ENCODE results near the gene GANC. TPM values are rescaled to one million over a fixed set of nuclear protein-coding genes. Genes with fewer than 3 reads are reported as not detected.

Gene GANC
- total RNA-seq, 1 experiment from 2014 or later, result 15.8 TPM

DNA sequence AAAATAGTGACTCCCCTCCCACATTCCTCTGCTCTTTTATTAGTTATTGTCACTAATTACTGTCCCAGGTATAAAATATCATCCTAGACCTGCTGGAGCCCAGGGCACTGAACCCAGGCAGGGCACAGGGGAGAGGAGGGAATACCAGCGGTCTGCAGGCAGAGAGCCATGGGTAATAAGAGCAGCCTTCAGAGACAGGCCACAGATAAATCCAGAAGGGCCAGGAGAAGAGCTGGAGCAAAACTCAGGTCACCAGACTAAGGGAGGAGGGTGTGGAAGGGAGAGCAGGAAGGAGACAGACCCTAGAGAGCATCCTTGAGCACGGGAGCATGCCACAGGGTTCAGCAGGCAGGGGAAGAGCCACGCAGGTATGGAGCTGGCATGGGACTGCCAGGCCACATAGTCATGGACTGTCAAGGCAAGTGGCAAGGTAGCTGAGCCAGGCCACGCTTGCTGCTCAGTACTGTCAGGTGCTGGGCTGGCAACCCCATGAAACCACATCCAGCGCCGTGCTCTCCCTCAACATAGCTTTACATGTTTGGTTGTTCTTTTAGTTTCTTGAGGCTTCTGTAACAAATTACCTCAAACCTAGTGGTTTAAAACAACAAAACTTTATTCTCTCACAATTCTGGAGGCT, 70.7 kb downstream of the GANC start:
- Histone ChIP-seq H3K4me2 (ENCODE audit: insufficient read depth, insufficient read length, low read length) (no peak overlapping the region), H4K91ac (ENCODE audit: insufficient read length, low read depth, low read length) (no peak overlapping the region), H3K18ac (ENCODE audit: insufficient read length, low read depth, low read length) (no peak overlapping the region), H4K8ac (replicated peaks; ENCODE audit: insufficient read length, low read depth, low read length) (no peak overlapping the region), H3K4me1 (ENCODE audit: insufficient read depth, low read length) (no peaks in the 10 kb centered on the region), H4K5ac (ENCODE audit: insufficient read length, low read depth, low read length) (no peak overlapping the region), H3K4ac (ENCODE audit: low read depth, low read length) (no peak overlapping the region), H3K23me2 (ENCODE audit: insufficient read length, low read depth, low read length, poor library complexity, severe bottlenecking) (no peaks in the 10 kb centered on the region), H3K27me3 (ENCODE audit: insufficient read depth, low read length) (no peaks in the 10 kb centered on the region), H3K23ac (ENCODE audit: insufficient read length, low read depth, low read length) (no peak overlapping the region), H3K9ac (ENCODE audit: extremely low read depth, insufficient read length, low read length) (no peak overlapping the region), H3K14ac (ENCODE audit: insufficient read depth, low read length) (no peak overlapping the region), H2BK12ac (ENCODE audit: insufficient read length, low read depth, low read length) (no peak overlapping the region), H2AFZ (ENCODE audit: low read length) (no peak overlapping the region), H2AK5ac (ENCODE audit: insufficient read length, low read length) (no peak overlapping the region), H2BK120ac (ENCODE audit: low read depth, low read length, poor library complexity, severe bottlenecking) (no peak overlapping the region), H2BK20ac (ENCODE audit: low read depth, low read length, poor library complexity, severe bottlenecking) (no peak overlapping the region), H2BK5ac (ENCODE audit: insufficient read length, low read length) (no peak overlapping the region), H3K79me1 (ENCODE audit: insufficient read depth, low read depth, low read length, poor library complexity, severe bottlenecking) (no peaks in the 10 kb centered on the region), H3K56ac (ENCODE audit: insufficient read length, low read depth, low read length) (no peak overlapping the region), H3K27ac (ENCODE audit: insufficient read length, low read depth, low read length) (no peak overlapping the region), H3K79me2 (ENCODE audit: insufficient read depth, low read length) (no peaks in the 10 kb centered on the region), H2BK15ac (ENCODE audit: low read depth, low read length) (no peak overlapping the region), H4K20me1 (ENCODE audit: control insufficient read depth, insufficient read depth, insufficient read length) (no peaks in the 10 kb centered on the region), H3K9me3 (ENCODE audit: control insufficient read depth, low read depth, low read length) (no peaks in the 10 kb centered on the region), H3T11ph (ENCODE audit: low read length) (no peak overlapping the region)
- Mint-ChIP-seq H3K27me3 (ENCODE audit: low read depth) (no peaks in the 10 kb centered on the region), H3K36me3 (ENCODE audit: insufficient read depth in 1 of 3, low read depth in 3 of 3) (no peaks in the 10 kb centered on the region), H3K4me3 (no peak overlapping the region), H3K4me1 (no peaks in the 10 kb centered on the region), H3K27ac (0 out of 7 replicates have a peak overlapping the region, but pooled peaks of 1 of the 3 experiments have one; percentile 29), H3K9me3 (no peaks in the 10 kb centered on the region)
- WGBS (ENCODE audit: extremely low coverage, insufficient read length, low lambda C conversion rate), result no CpG with 5 or more reads among the region's 6 CpGs
- no peak for DNase-seq
- TF ChIP-seq, protein P1, sequence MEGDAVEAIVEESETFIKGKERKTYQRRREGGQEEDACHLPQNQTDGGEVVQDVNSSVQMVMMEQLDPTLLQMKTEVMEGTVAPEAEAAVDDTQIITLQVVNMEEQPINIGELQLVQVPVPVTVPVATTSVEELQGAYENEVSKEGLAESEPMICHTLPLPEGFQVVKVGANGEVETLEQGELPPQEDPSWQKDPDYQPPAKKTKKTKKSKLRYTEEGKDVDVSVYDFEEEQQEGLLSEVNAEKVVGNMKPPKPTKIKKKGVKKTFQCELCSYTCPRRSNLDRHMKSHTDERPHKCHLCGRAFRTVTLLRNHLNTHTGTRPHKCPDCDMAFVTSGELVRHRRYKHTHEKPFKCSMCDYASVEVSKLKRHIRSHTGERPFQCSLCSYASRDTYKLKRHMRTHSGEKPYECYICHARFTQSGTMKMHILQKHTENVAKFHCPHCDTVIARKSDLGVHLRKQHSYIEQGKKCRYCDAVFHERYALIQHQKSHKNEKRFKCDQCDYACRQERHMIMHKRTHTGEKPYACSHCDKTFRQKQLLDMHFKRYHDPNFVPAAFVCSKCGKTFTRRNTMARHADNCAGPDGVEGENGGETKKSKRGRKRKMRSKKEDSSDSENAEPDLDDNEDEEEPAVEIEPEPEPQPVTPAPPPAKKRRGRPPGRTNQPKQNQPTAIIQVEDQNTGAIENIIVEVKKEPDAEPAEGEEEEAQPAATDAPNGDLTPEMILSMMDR (conservative IDR thresholded peaks at IDR 0.05), result no peak
